Stimulated activated CD8-positive, alpha-beta memory T cell treated with anti-CD3 and anti-CD28 coated beads, Interleukin-15, amount 100 ng/mL, for 48 hours (primary cell): ENCODE data around the gene HSPG2.
"Not testable (repeated sequence)": the region's sequence is repeated elsewhere in the genome, so short reads cannot be mapped to it uniquely, and the experiment has no call there.

Experiments used
- DNase-seq, 2 donors: peaks; one replicate each; pipeline ENCODE4 v3.0.0-alpha.2; 2020; ENCODE audit warnings: low read depth in 2 of 2

Gene HSPG2

GRCh38 chr1:21932127-21932526, 5.0 kb downstream of the HSPG2 start:
- no peak for DNase-seq

- DNase-seq = no peak
Measured at GRCh38 chr1:21931171-21932093, 5.7 kb downstream of the HSPG2 start.

GRCh38 chr1:21930629-21931170, 6.4 kb downstream of the HSPG2 start:
- DNase-seq = no peak

GRCh38 chr1:21930080-21930571, 7.0 kb downstream of the HSPG2 start:
- no peak for DNase-seq

GRCh38 chr1:21927533-21928237, 9.4 kb downstream of the HSPG2 start:
- DNase-seq = no peak

- DNase-seq = no peak
Measured at GRCh38 chr1:21926814-21927532, 10.1 kb downstream of the HSPG2 start.

- DNase-seq = no peak
Measured at GRCh38 chr1:21926065-21926464, 11.0 kb downstream of the HSPG2 start.

- DNase-seq = no peak
Measured at GRCh38 chr1:21925334-21925940, 11.7 kb downstream of the HSPG2 start.

GRCh38 chr1:21924503-21925005, 12.6 kb downstream of the HSPG2 start:
- DNase-seq = no peak

GRCh38 chr1:21922090-21923013, 14.8 kb downstream of the HSPG2 start:
- no peak for DNase-seq

GRCh38 chr1:21921100-21921875, 15.8 kb downstream of the HSPG2 start:
- no peak for DNase-seq

GRCh38 chr1:21919520-21919919, 17.6 kb downstream of the HSPG2 start:
- DNase-seq = no peak

GRCh38 chr1:21917239-21917631, 19.9 kb downstream of the HSPG2 start:
- not testable (repeated sequence) for DNase-seq

- DNase-seq = no peak
Measured at GRCh38 chr1:21916447-21917238, 20.5 kb downstream of the HSPG2 start.

GRCh38 chr1:21914880-21915640, 22.1 kb downstream of the HSPG2 start:
- DNase-seq = no peak

GRCh38 chr1:21914450-21914849, 22.7 kb downstream of the HSPG2 start:
- DNase-seq = no peak

- DNase-seq = no peak
Measured at GRCh38 chr1:21913763-21914162, 23.3 kb downstream of the HSPG2 start.

GRCh38 chr1:21913258-21913657, 23.9 kb downstream of the HSPG2 start:
- DNase-seq = no peak
